Activated naive CD4-positive, alpha-beta T cell (primary cell): ENCODE results near the gene GYG2.

Source experiments
- DNase-seq, 4 experiments: peaks; one replicate each; lab custom pipeline; 2025; lab: John Stamatoyannopoulos, UW

The GYG2 gene

GRCh38 chrX:2817036-2817435, 11.7 kb upstream of the GYG2 start:
- no peak for DNase-seq

GRCh38 chrX:2819345-2820135, 9.2 kb upstream of the GYG2 start:
- DNase-seq = no peak

- no peak for DNase-seq
These were observed 8.5 kb upstream of the GYG2 start for GRCh38 chrX:2820136-2820771.

- DNase-seq = no peak
These were observed 4.8 kb upstream of the GYG2 start for GRCh38 chrX:2823795-2824386.

GRCh38 chrX:2824886-2825285, 3.8 kb upstream of the GYG2 start:
- no peak for DNase-seq

GRCh38 chrX:2828959-2829411, 255 bp downstream of the GYG2 start:
- no peak for DNase-seq

GRCh38 chrX:2829469-2830246, 928 bp downstream of the GYG2 start:
- DNase-seq = no peak

- no peak for DNase-seq
These were observed 2.9 kb downstream of the GYG2 start for GRCh38 chrX:2831471-2832228.

- DNase-seq = no peak
These were observed 9.2 kb downstream of the GYG2 start for GRCh38 chrX:2837961-2838360.

GRCh38 chrX:2840961-2841360, 12.2 kb downstream of the GYG2 start:
- DNase-seq = no peak

GRCh38 chrX:2841537-2841936, 12.8 kb downstream of the GYG2 start:
- no peak for DNase-seq

GRCh38 chrX:2846992-2847391, 18.3 kb downstream of the GYG2 start:
- no peak for DNase-seq

- DNase-seq = no peak
These were observed 20.2 kb downstream of the GYG2 start for GRCh38 chrX:2848871-2849301.

- DNase-seq = no peak
These were observed 26.2 kb downstream of the GYG2 start for GRCh38 chrX:2854918-2855317.

- DNase-seq = no peak
These were observed 27.0 kb downstream of the GYG2 start for GRCh38 chrX:2855761-2856160.

GRCh38 chrX:2857566-2857965, 28.8 kb downstream of the GYG2 start:
- DNase-seq = no peak

GRCh38 chrX:2859197-2859797, 30.6 kb downstream of the GYG2 start:
- DNase-seq = no peak

GRCh38 chrX:2862404-2862803, 33.7 kb downstream of the GYG2 start:
- DNase-seq = no peak

GRCh38 chrX:2863646-2864045, 34.9 kb downstream of the GYG2 start:
- DNase-seq = no peak

- no peak for DNase-seq
These were observed 38.5 kb downstream of the GYG2 start for GRCh38 chrX:2867206-2867605.

- DNase-seq = no peak
These were observed 41.9 kb downstream of the GYG2 start for GRCh38 chrX:2870650-2871049.
